ENCODE data around the gene MRPL55.

DNA sequence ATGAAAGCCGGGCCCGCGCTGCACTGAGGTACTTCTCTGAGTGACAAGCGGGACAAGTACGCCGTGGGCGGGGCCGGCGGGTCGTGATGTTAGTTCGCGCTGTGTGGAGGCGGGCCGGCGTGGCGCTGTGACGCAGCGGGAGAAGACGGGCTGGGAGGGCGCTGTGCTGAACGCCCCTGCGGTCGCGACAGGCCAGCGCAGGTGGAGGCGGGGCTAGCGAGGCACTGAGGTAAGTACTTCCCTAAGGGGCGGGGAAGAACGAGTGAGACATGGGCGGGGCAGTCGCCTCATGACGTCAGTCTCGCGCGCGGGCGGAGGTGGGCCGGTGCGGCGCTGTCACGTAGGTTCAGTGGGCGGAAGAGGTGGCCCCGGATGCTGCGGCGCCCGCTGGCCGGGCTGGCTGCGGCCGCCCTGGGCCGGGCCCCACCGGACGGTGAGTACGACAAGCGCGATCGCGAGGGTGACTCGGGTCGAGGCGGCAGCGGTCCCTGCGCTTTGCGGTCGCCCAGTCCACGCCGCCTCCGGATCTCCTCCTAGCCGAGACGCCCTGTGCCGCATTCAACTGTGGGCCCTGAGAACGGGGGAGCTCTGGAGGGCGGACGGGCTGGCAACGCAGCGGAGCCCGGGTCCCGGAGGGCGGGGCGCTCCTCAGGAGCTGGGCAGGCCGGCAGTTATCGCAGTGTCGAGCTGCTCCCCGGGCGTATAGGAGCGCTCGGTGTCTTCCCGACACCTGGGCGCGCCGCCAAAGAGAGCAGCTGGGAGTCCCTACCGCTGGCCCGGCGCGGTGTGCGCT is 31.0 kb upstream of the MRPL55 start, which contains the start of gene GUK1:
- TF ChIP-seq NFIC (IDR thresholded peaks at IDR 0.05), result no peak; the same call in none of the 2 replicates
- no peak for TF ChIP-seq YY1 (IDR thresholded peaks at IDR 0.05; ENCODE audit: low read depth)
- no peak for TF ChIP-seq EP300 (IDR thresholded peaks at IDR 0.05; ENCODE audit: borderline replicate concordance)
- TF ChIP-seq TAF1 (IDR thresholded peaks at IDR 0.05; ENCODE audit: low read depth), result no peak; the same call in 1 of the 2 replicates
- TF ChIP-seq, protein P1, sequence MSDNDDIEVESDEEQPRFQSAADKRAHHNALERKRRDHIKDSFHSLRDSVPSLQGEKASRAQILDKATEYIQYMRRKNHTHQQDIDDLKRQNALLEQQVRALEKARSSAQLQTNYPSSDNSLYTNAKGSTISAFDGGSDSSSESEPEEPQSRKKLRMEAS (IDR thresholded peaks at IDR 0.05), result peak; percentile 52
- TF ChIP-seq RAD21 (IDR thresholded peaks at IDR 0.05; ENCODE audit: low read depth), result 0 out of 2 replicates have a peak, but pooled peaks have one; percentile 3
- no peak; the same call in 1 of the 2 replicates for TF ChIP-seq TCF12 (IDR thresholded peaks at IDR 0.05; ENCODE audit: low read depth)
- TF ChIP-seq FOXM1 (IDR thresholded peaks at IDR 0.05; ENCODE audit: borderline replicate concordance, low read depth), result no peak
- TF ChIP-seq, protein P2, sequence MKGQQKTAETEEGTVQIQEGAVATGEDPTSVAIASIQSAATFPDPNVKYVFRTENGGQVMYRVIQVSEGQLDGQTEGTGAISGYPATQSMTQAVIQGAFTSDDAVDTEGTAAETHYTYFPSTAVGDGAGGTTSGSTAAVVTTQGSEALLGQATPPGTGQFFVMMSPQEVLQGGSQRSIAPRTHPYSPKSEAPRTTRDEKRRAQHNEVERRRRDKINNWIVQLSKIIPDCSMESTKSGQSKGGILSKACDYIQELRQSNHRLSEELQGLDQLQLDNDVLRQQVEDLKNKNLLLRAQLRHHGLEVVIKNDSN (IDR thresholded peaks at IDR 0.05), result no peak
- TF ChIP-seq CREB1 (IDR thresholded peaks at IDR 0.05; ENCODE audit: low read depth), result peak; percentile 91
- TF ChIP-seq, protein P3, sequence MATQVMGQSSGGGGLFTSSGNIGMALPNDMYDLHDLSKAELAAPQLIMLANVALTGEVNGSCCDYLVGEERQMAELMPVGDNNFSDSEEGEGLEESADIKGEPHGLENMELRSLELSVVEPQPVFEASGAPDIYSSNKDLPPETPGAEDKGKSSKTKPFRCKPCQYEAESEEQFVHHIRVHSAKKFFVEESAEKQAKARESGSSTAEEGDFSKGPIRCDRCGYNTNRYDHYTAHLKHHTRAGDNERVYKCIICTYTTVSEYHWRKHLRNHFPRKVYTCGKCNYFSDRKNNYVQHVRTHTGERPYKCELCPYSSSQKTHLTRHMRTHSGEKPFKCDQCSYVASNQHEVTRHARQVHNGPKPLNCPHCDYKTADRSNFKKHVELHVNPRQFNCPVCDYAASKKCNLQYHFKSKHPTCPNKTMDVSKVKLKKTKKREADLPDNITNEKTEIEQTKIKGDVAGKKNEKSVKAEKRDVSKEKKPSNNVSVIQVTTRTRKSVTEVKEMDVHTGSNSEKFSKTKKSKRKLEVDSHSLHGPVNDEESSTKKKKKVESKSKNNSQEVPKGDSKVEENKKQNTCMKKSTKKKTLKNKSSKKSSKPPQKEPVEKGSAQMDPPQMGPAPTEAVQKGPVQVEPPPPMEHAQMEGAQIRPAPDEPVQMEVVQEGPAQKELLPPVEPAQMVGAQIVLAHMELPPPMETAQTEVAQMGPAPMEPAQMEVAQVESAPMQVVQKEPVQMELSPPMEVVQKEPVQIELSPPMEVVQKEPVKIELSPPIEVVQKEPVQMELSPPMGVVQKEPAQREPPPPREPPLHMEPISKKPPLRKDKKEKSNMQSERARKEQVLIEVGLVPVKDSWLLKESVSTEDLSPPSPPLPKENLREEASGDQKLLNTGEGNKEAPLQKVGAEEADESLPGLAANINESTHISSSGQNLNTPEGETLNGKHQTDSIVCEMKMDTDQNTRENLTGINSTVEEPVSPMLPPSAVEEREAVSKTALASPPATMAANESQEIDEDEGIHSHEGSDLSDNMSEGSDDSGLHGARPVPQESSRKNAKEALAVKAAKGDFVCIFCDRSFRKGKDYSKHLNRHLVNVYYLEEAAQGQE (IDR thresholded peaks at IDR 0.05; ENCODE audit: low read depth), result no peak
